GM21723 (cell line): Measurements from ENCODE around the gene PSTPIP1.

Experiments
- ATAC-seq: cut with Tn5 transposase; IDR thresholded peaks from one replicate; pipeline ENCODE4 v1.9.1; 2021; ENCODE audit warnings: mild to moderate bottlenecking, moderate library complexity; ENCODE audit not compliant: unreplicated experiment

The PSTPIP1 gene

DNA sequence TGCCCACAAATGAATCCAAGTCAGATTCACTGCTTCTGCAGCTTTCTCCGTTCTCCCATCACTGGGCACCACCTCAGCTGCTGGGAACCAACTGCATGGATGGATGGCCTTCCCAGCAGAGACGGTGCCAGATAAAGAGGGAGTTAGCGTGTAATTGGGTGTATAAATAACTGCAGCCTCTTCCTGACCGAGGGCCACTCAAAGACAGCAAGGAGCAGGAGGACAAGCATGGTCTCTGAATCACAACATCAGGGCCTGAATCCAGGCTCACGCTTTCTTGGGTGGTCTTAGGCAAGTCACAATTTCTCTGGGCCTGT, 44.2 kb downstream of the PSTPIP1 start:
- ATAC-seq = no peak

GRCh38 chr15:77039848-77040247, 44.9 kb downstream of the PSTPIP1 start:
- no peak for ATAC-seq

GRCh38 chr15:77040673-77041072, 45.7 kb downstream of the PSTPIP1 start:
- no peak for ATAC-seq

GRCh38 chr15:77042245-77042919, 47.5 kb downstream of the PSTPIP1 start:
- no peak for ATAC-seq

GRCh38 chr15:77042955-77043920, 48.3 kb downstream of the PSTPIP1 start:
- ATAC-seq = no peak

- no peak for ATAC-seq
Observed at GRCh38 chr15:77044228-77045042, 49.5 kb downstream of the PSTPIP1 start.

GRCh38 chr15:77045985-77046384, 51.1 kb downstream of the PSTPIP1 start:
- no peak for ATAC-seq

GRCh38 chr15:77046704-77047412, 51.9 kb downstream of the PSTPIP1 start:
- ATAC-seq = no peak

DNA sequence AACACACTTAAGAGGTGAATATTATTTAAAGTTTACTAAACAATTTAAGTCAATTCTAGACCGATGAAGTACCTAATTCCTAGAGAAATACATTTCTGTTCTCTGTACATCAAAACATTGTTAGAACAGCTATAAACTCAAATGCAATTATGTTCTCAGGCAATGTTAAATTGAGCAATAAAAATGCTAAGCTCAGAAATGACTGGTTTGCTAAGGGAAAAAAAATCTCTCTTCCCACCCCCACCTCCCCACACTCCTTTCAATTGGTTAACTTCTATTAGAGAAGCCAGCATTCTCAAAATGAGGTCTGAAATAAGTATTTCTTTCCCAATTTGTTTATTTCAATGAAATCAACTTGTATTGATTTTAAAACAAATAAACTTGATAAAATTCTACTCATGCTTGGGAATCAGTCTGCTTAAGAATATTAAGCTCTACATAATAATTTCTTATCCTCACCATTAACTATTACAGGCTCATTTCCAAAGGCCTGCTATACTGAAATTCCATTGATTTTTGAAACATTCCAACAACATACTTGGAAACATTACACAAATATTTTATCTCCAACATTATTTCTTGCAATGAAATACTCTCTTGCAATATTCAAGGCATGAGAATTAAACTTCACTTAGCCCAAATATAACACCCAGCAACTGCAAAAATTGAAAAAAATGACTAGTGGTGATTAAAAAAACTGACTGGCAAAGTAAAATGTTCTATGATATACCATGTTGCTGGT, 53.4 kb downstream of the PSTPIP1 start:
- no peak for ATAC-seq

GRCh38 chr15:77052556-77052955, 57.6 kb downstream of the PSTPIP1 start:
- no peak for ATAC-seq

DNA sequence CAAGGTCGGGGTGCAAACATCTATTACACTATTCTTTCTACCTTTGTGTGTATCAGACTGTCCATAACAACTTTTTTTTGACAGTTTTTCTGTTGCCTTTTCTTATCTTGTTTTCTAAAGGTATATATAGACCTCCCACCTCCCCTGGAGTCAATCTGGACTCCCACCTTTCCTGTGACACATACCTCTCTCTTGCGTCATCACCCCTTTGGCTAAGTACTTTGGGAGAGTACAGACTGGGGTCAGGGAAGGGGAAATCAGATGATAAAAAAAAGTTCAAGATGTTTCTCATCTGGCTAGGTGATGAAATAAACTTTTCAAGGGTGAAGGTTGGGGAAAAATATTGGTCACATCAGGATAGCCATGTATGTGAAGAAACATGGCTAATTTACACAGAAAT, 58.8 kb downstream of the PSTPIP1 start:
- no peak for ATAC-seq

GRCh38 chr15:77057072-77057471, 62.1 kb downstream of the PSTPIP1 start:
- ATAC-seq = no peak

DNA sequence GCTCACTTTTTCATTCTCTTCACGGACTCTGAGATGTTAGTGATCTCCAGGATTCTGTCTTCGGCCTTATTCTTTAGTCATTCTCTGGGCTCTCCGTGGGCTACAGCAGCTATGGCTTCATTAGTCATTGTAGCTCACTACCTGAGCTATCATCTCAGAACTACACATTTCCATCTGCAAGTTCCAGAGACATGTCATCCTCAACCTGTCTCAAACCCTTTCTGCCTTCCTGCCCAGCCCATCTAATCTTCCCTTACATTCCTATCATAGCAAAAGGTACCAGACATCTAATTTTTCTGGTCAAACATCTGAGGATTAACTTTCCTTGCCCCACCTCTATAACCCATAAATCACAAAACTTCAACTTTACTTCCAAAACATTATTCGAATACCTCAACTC, 62.8 kb downstream of the PSTPIP1 start:
- no peak for ATAC-seq

DNA sequence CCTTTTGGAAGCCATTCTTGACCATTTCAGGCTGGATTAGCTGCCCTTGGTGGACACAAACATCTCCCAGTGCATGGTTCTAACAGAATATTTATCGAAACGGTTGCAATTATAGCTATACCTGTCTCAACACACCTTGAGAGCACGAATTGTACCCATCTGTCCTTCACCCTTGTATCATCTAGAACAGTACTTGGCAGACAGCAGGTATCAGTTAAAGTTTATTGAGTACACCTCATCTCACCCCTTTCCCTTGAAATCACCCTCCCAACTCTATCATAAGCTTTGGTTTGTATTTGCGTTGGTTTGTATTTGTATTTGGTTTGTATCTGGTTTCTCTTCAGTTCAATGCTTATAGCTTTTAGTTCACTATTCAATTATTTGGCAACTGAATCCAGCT, 63.5 kb downstream of the PSTPIP1 start:
- ATAC-seq = no peak

GRCh38 chr15:77059786-77060361, 64.9 kb downstream of the PSTPIP1 start:
- ATAC-seq = peak; percentile 73

DNA sequence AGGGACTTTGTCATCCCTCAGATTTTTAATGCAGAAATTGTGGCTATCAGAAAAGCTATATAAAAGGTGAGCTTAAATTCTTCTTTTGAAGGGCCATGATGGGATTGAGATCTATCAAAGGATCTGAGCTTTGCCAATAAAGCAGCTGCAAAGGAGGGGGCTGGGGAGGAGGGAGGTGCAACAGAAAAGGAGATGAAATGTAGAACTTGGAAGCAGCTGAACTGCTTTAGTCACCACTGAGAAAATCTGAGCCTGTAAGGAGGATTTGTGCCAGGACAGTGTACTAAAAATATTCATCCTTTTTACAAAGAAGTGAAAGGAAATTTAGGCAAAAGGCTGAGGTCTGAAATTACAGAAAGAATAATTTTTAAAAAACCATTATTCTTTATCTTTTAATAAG, 65.6 kb downstream of the PSTPIP1 start:
- ATAC-seq = no peak

DNA sequence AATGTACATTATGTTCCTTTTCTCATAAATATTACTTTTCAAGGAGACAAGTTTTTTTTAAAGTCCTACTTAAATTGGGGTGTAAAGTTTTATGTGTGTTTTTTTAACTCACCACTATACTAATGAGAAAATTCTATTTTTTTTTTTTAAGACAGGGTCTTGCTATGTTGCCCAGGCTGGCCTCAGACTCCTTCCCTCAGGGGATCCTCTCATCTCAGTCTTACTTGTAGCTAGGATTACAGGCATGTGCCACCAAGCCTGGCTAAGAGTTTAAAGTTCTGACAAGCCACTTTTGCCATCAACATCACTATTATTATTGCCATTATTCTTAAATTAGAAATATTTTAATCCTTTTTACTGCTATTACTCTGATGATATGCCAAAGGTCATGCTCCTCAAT, 68.3 kb downstream of the PSTPIP1 start:
- no peak for ATAC-seq

DNA sequence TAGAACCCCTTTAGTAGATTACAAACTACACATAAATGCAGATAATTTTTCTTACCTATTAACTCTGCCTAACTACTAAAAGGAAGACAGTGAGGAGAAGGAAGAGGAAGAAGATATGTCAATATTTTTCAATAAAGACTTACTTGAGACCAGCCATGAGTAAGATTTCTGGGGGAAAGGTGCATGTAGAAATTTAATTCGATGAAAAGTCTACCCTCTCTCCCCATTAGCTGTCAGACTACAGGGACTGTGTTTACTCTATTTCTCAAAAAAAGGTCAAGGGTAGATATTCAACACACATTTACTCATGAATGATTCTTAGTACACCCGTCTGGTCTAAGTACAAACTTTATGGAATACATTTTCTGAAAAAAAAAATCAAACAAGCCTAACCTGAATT, 69.1 kb downstream of the PSTPIP1 start:
- ATAC-seq = no peak

DNA sequence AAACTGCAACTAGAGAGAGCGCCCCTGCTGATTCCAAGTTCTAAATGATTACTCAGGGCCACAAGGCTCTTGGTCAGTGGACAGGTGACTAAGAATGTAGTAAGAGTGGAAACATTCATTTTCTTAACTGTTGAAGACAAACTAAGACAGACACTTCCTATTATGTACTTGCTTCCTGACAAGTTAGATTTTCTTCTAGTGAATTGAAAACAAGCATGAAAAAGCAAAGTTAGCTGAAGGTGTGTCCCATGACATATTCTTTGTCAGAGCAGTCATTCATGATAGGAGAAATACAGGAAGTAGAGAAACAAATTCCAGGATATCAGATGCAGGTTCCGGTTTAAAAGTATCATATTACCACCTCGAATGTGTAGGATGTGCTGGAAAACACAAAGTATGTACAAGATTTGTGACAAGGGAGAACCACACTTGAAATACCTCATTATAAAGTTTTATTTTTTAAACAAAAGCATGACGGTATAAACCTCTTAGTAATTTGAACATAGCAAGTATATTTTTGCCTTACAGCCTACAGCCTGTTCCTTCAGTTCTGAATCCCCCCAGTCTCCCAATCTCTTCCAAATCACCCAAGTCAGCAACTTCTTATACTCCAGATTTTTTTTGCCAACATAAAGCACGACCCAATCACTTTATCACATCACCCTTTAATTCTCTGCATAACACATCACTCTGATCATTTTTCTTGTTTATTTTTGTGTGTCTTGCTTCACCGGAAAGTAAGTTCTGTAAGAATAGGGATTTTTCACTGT, 69.8 kb downstream of the PSTPIP1 start:
- no peak for ATAC-seq
